Neural cell (in vitro differentiated cells): Measurements from ENCODE around the gene SIRT4. TPM values are rescaled to one million over a fixed set of nuclear protein-coding genes. Genes with fewer than 3 reads are reported as not detected.

Experiments used
- H2AFZ ChIP-seq: fragments of 200-600, 300-800 bp; sonication (generic), shearing (Covaris generic); 2 replicates; pipeline ENCODE4 v1.6.0; 2014; ENCODE audit warnings: low read depth, mild to moderate bottlenecking, antibody characterized with exemption, low read length, moderate library complexity
- H3F3A ChIP-seq: fragments of 200-600 bp; shearing (Covaris generic); 2 replicates; pipeline ENCODE4 v1.6.1; 2016; ENCODE audit warnings: mild to moderate bottlenecking, moderate library complexity, mixed read lengths, antibody characterized with exemption, low read length; ENCODE audit not compliant: insufficient read depth, poor library complexity, severe bottlenecking
- H3K27ac ChIP-seq: fragments of 200-600, 300-800 bp; sonication (generic), shearing (Covaris generic); 2 replicates; pipeline ENCODE4 v1.5.1; 2014; ENCODE audit warnings: mild to moderate bottlenecking, low read length, moderate library complexity
- H3K27me3 ChIP-seq: fragments of 300-800, 200-600 bp; sonication (generic), shearing (Covaris generic); 2 replicates; pipeline ENCODE4 v1.6.0; 2014; ENCODE audit warnings: mild to moderate bottlenecking, low read depth, low read length, moderate library complexity; ENCODE audit not compliant: insufficient read depth
- H3K36me3 ChIP-seq: fragments of 300-800, 200-600 bp; sonication (generic), shearing (Covaris generic); 2 replicates; pipeline ENCODE4 v1.5.1; 2014; ENCODE audit warnings: mild to moderate bottlenecking, antibody characterized with exemption, low read length, moderate library complexity; ENCODE audit not compliant: insufficient read depth
- H3K4me2 ChIP-seq: fragments of 300-800, 200-600 bp; sonication (generic), shearing (Covaris generic); 2 replicates; pipeline ENCODE4 v1.6.0; 2014; ENCODE audit warnings: mild to moderate bottlenecking, low read length
- H3K4me3 ChIP-seq: fragments of 300-800, 200-600 bp; sonication (generic), shearing (Covaris generic); 2 replicates; pipeline ENCODE4 v1.5.1; 2014; ENCODE audit warnings: mild to moderate bottlenecking, low read length, moderate library complexity
- H3K79me2 ChIP-seq: fragments of 200-600 bp; shearing (Covaris generic); replicated peaks from 2 replicates; pipeline ENCODE4 v1.6.0; 2014; ENCODE audit warnings: mild to moderate bottlenecking, low read length, moderate library complexity; ENCODE audit not compliant: insufficient read depth
- H3K9ac ChIP-seq: fragments of 300-800, 200-600 bp; sonication (generic), shearing (Covaris generic); 2 replicates; pipeline ENCODE4 v1.6.1; 2016; ENCODE audit warnings: mild to moderate bottlenecking, low read length, mixed read lengths
- H3K9me2 ChIP-seq: fragments of 200-600 bp; shearing (Covaris generic); 2 replicates; pipeline ENCODE4 v1.6.1; 2016; ENCODE audit warnings: mild to moderate bottlenecking, low read length, mixed read lengths; ENCODE audit not compliant: insufficient read depth
- H3K9me3 ChIP-seq: fragments of 200-600, 300-800 bp; sonication (generic), shearing (Covaris generic); 2 replicates; pipeline ENCODE4 v1.6.1; 2016; ENCODE audit warnings: mild to moderate bottlenecking, mixed run types, low read length, moderate library complexity, mixed read lengths
- H4K20me1 ChIP-seq: fragments of 200-600 bp; shearing (Covaris generic); 2 replicates; pipeline ENCODE4 v1.6.1; 2016; ENCODE audit warnings: mild to moderate bottlenecking, mixed run types; ENCODE audit not compliant: insufficient read depth
- EP300 ChIP-seq: fragments of 450-650 bp; conservative IDR thresholded peaks from 2 replicates; pipeline ENCODE4 v1.6.1; 2014; ENCODE audit warnings: antibody characterized with exemption, mild to moderate bottlenecking, moderate library complexity; ENCODE audit not compliant: poor library complexity, severe bottlenecking
- EZH2 ChIP-seq: fragments of 200-600, 300-800 bp; shearing (Covaris generic), sonication (generic); IDR thresholded peaks from 2 replicates; pipeline ENCODE4 v1.6.1; 2014; ENCODE audit warnings: antibody characterized with exemption, low read length, borderline replicate concordance, mild to moderate bottlenecking; ENCODE audit not compliant: insufficient read depth, poor library complexity, severe bottlenecking
- MXI1 ChIP-seq: fragments of 450-650 bp; conservative IDR thresholded peaks from 2 replicates; pipeline ENCODE4 v1.6.1; 2014; ENCODE audit warnings: antibody characterized with exemption, mild to moderate bottlenecking; ENCODE audit not compliant: poor library complexity, severe bottlenecking
- POLR2AphosphoS5 ChIP-seq: IDR thresholded peaks from 2 replicates; pipeline ENCODE4 v1.6.1; 2012
- RAD21 ChIP-seq: fragments of 450-650 bp; conservative IDR thresholded peaks from 2 replicates; pipeline ENCODE4 v1.6.1; 2014; ENCODE audit warnings: antibody characterized with exemption, mild to moderate bottlenecking, moderate library complexity
- SMC3 ChIP-seq: fragments of 450-650 bp; conservative IDR thresholded peaks from 2 replicates; pipeline ENCODE4 v1.6.1; 2014; ENCODE audit warnings: antibody characterized with exemption, mild to moderate bottlenecking, moderate library complexity; ENCODE audit not compliant: poor library complexity
- TAF1 ChIP-seq: IDR thresholded peaks from 2 replicates; pipeline ENCODE4 v1.6.1; 2012; ENCODE audit warnings: low read depth
- polyA plus RNA-seq: library from polyadenylated mRNA; depleted of rRNA; stranded (reverse); fragments of >200 nt; gene quantifications from 2 replicates; pipeline ENCODE4 v1.2.3, GENCODE V29; 2014
- TF ChIP-seq, protein P1 (sequence below): fragments of 450-650 bp; IDR thresholded peaks from 2 replicates; pipeline ENCODE4 v1.5.1; 2014; ENCODE audit warnings: antibody characterized with exemption, mild to moderate bottlenecking, moderate library complexity; ENCODE audit not compliant: poor library complexity, severe bottlenecking
- TF ChIP-seq, protein P2 (sequence below): IDR thresholded peaks from 2 replicates; pipeline ENCODE4 v1.6.1; 2012; ENCODE audit warnings: borderline replicate concordance

The SIRT4 gene
- polyA plus RNA-seq, 1 donor from 2014 or later = 9.7 TPM

DNA sequence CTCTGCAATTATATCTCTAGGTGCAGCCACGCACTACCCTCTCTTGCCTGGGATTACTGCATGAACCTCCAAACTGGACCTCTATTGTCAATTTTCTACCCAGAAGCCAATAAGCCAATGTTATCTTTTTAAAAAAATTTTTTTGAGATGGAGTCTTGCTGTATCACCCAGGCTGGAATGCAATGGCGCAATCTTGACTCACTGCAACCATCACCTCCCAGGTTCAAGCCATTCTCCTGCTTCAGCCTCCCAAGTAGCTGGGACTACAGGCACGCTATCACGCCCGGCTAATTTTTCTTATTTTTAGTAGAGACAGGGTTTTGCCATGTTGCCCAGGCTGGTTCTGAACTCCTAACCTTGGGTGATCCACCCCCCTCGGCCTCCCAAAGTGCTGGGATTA lies 25.4 kb upstream of the SIRT4 start:
- Histone ChIP-seq H3F3A (no peaks in the 10 kb centered on the region), H3K27me3 (no peaks in the 10 kb centered on the region), H3K79me2 (no peaks in the 10 kb centered on the region), H3K9me2 (no peaks in the 10 kb centered on the region), H4K20me1 (no peaks in the 10 kb centered on the region), H2AFZ (no peak overlapping the region), H3K36me3 (no peaks in the 10 kb centered on the region), H3K9me3 (no peaks in the 10 kb centered on the region), H3K4me3 (no peak overlapping the region), H3K9ac (no peak overlapping the region), H3K4me2 (no peak overlapping the region), H3K27ac (no peak overlapping the region)
- TF ChIP-seq, protein P1, sequence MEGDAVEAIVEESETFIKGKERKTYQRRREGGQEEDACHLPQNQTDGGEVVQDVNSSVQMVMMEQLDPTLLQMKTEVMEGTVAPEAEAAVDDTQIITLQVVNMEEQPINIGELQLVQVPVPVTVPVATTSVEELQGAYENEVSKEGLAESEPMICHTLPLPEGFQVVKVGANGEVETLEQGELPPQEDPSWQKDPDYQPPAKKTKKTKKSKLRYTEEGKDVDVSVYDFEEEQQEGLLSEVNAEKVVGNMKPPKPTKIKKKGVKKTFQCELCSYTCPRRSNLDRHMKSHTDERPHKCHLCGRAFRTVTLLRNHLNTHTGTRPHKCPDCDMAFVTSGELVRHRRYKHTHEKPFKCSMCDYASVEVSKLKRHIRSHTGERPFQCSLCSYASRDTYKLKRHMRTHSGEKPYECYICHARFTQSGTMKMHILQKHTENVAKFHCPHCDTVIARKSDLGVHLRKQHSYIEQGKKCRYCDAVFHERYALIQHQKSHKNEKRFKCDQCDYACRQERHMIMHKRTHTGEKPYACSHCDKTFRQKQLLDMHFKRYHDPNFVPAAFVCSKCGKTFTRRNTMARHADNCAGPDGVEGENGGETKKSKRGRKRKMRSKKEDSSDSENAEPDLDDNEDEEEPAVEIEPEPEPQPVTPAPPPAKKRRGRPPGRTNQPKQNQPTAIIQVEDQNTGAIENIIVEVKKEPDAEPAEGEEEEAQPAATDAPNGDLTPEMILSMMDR = no peak
- TF ChIP-seq, protein P2, sequence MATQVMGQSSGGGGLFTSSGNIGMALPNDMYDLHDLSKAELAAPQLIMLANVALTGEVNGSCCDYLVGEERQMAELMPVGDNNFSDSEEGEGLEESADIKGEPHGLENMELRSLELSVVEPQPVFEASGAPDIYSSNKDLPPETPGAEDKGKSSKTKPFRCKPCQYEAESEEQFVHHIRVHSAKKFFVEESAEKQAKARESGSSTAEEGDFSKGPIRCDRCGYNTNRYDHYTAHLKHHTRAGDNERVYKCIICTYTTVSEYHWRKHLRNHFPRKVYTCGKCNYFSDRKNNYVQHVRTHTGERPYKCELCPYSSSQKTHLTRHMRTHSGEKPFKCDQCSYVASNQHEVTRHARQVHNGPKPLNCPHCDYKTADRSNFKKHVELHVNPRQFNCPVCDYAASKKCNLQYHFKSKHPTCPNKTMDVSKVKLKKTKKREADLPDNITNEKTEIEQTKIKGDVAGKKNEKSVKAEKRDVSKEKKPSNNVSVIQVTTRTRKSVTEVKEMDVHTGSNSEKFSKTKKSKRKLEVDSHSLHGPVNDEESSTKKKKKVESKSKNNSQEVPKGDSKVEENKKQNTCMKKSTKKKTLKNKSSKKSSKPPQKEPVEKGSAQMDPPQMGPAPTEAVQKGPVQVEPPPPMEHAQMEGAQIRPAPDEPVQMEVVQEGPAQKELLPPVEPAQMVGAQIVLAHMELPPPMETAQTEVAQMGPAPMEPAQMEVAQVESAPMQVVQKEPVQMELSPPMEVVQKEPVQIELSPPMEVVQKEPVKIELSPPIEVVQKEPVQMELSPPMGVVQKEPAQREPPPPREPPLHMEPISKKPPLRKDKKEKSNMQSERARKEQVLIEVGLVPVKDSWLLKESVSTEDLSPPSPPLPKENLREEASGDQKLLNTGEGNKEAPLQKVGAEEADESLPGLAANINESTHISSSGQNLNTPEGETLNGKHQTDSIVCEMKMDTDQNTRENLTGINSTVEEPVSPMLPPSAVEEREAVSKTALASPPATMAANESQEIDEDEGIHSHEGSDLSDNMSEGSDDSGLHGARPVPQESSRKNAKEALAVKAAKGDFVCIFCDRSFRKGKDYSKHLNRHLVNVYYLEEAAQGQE = no peak
- no peak for TF ChIP-seq RAD21
- TF ChIP-seq MXI1 = no peak
- TF ChIP-seq EP300 = no peak
- TF ChIP-seq SMC3 = no peak
- TF ChIP-seq EZH2 = no peak
- TF ChIP-seq POLR2AphosphoS5 = no peak
- TF ChIP-seq TAF1 = no peak

DNA sequence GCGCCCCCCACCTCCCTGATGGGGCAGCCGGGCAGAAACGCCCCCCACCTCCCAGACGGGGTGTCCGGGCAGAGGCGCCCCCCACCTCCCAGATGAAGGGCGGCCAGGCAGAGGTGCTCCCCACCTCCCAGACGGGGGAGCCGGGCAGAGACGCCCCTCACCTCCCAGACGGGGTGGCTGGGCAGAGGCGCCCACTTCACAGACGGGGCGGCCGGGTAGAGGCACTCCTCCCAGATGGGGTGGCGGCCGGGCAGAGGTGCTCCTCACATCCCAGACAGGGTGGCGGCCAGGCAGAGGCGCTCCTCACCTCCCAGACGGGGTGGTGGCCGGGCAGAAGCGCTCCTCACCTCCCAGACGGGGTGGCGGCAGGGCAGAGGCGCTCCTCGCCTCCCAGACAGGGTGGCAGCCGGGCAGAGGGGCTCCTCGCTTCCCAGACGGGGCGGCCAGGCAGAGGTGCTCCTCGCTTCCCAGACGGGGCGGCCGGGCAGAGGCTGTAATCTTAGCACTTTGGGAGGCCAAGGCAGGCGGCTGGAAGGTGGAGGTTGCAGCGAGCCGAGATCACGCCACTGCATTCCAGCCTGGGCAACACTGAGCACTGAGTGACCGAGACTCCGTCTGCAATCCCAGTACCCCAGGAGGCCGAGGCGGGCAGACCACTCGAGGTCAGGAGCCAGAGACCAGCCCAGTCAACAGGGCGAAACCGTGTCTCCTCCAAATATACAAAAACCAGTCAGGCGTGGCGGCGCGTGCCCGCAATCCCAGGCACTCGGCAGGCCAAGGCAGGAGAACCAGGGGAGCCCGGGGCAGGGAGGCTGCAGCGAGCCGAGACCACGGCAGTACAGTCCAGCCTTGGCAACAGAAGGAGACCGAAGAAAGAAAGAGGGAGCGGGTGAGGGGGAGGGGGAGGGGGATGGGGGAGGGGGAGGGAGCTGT lies 23.7 kb upstream of the SIRT4 start:
- H3K9me2 ChIP-seq = no peaks in the 10 kb centered on the region
- no peaks in the 10 kb centered on the region for H3K27me3 ChIP-seq
- no peak overlapping the region for H3K9ac ChIP-seq
- H4K20me1 ChIP-seq = no peaks in the 10 kb centered on the region
- no peaks in the 10 kb centered on the region for H3K36me3 ChIP-seq
- no peak overlapping the region for H3K27ac ChIP-seq
- TF ChIP-seq SMC3 (no peak), TAF1 (no peak), EZH2 (no peak)
- TF ChIP-seq, protein P2 = no peak
- TF ChIP-seq, protein P1 = no peak
- H3K4me2 ChIP-seq = no peak overlapping the region
- H3K4me3 ChIP-seq = no peak overlapping the region
- H3F3A ChIP-seq = no peaks in the 10 kb centered on the region
- H2AFZ ChIP-seq = no peak overlapping the region
- H3K79me2 ChIP-seq = no peaks in the 10 kb centered on the region
- H3K9me3 ChIP-seq = no peaks in the 10 kb centered on the region
